ENCODE measurements around the gene RAB44.

Gene RAB44

DNA sequence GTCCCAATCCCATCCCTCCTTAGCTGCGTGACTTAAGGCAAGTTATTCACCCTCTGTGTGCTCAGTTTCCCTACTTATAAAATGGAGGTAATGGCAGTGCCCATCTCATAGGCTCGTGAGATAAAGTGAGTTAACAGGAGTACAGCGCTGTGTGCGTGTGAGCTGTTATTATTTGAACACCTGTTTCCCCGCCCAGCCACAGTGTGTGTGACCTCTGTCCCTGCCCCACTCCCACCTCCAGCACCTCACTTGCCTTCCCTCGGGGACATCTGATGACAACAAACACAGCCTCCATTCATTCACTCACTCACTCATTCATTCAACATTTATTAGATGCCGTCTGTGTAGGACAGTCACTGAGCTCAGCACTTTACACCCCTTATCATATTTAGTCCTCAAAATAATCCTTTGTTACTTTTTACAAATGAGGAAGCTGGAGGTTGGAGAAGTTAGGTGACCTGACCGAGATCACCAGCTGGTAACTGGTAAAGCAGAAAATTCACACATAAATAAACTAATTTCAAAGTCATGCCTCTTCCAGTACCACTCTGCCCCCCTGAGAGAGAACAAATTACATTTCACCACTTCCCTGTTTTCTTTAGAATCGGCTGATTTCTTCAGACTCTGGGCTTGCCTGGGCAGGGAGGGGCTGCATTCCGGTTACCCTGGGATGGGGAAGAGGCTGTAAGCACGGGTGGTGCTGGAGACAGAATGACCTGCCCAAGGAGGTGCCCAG, 83.0 kb downstream of the RAB44 start:
- peaks cover 9% of the 10 kb centered on the region for H3K27me3 ChIP-seq (ENCODE audit: control insufficient read depth, insufficient read depth, low read length)
- no peak overlapping the region for H3K4me3 ChIP-seq (ENCODE audit: low read depth, low read length)
- H3K4me1 ChIP-seq (ENCODE audit: control insufficient read depth, insufficient read depth, low read length) = peaks cover 16% of the 10 kb centered on the region
- H3K9ac ChIP-seq (ENCODE audit: low read depth, low read length) = no peak overlapping the region
- no peaks in the 10 kb centered on the region for H3K36me3 ChIP-seq (ENCODE audit: control insufficient read depth, insufficient read depth, low read length)
- no peaks in the 10 kb centered on the region for H3K9me3 ChIP-seq (ENCODE audit: control insufficient read depth, insufficient read depth, low read length)

DNA sequence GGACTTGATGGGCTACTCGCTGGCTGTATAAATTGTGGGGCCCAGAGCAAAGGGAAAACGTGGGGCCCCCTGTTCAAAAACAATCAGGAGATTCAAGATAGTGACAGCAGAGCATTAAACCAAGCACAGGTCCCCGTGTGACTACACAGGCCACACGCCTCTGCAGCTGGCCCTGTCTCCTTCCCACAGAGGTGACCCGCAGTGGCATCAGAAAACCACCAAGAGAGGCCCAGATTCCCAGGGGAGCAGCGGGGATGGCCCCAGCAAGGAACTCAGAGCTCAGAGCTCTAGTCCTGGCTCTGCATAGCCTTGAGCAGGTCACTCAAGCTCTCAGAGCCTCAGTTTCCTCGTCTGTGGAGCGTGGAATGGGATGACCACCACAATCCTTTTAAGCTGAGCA, 84.0 kb downstream of the RAB44 start:
- H3K36me3 ChIP-seq (ENCODE audit: control insufficient read depth, insufficient read depth, low read length) = no peaks in the 10 kb centered on the region
- H3K9me3 ChIP-seq (ENCODE audit: control insufficient read depth, insufficient read depth, low read length) = no peaks in the 10 kb centered on the region
- H3K9ac ChIP-seq (ENCODE audit: low read depth, low read length) = no peak overlapping the region
- peaks cover 4% of the 10 kb centered on the region for H3K27me3 ChIP-seq (ENCODE audit: control insufficient read depth, insufficient read depth, low read length)
- no peak overlapping the region for H3K4me3 ChIP-seq (ENCODE audit: low read depth, low read length)
- H3K4me1 ChIP-seq (ENCODE audit: control insufficient read depth, insufficient read depth, low read length) = peaks cover 16% of the 10 kb centered on the region

Data from iPS-15b (cell line).